NOMO-1 treated with DMSO at 0.1 percent for 48 hours (cell line): Measurements from ENCODE around the gene LINGO3.

Experiments
- DNase-seq: peaks from one replicate; lab custom pipeline; 2025; ENCODE audit not compliant: unreplicated experiment; lab: John Stamatoyannopoulos, UW

Gene LINGO3

GRCh38 chr19:2328401-2329148 is 20.6 kb upstream of the LINGO3 start, which contains the start of the genes LSM7 and SPPL2B:
LSM7 (minus strand) TSS chr19:2328586; CDS start chr19:2328566, 20 bp downstream.
SPPL2B (plus strand) TSS chr19:2328684; CDS start chr19:2328710, 26 bp downstream.
- DNase-seq = peak; percentile 83

GRCh38 chr19:2327773-2328400 is 19.9 kb upstream of the LINGO3 start:
- peak; percentile 87 for DNase-seq

GRCh38 chr19:2326699-2327360 is 18.9 kb upstream of the LINGO3 start:
- DNase-seq = no peak

- DNase-seq = no peak
Measured at GRCh38 chr19:2325281-2326046, 17.5 kb upstream of the LINGO3 start.

GRCh38 chr19:2324220-2324948 is 16.4 kb upstream of the LINGO3 start:
- no peak for DNase-seq

- no peak for DNase-seq
Measured at GRCh38 chr19:2323707-2324106, 15.8 kb upstream of the LINGO3 start.

GRCh38 chr19:2321565-2322283 is 13.8 kb upstream of the LINGO3 start:
- no peak for DNase-seq

- DNase-seq = no peak
Measured at GRCh38 chr19:2320939-2321338, 13.0 kb upstream of the LINGO3 start.

GRCh38 chr19:2320049-2320448 is 12.1 kb upstream of the LINGO3 start:
- DNase-seq = no peak

GRCh38 chr19:2319551-2319950 is 11.6 kb upstream of the LINGO3 start:
- DNase-seq = no peak

- no peak for DNase-seq
Measured at GRCh38 chr19:2318923-2319322, 11.0 kb upstream of the LINGO3 start.

- no peak for DNase-seq
Measured at GRCh38 chr19:2317756-2318155, 9.8 kb upstream of the LINGO3 start.

- DNase-seq = no peak
Measured at GRCh38 chr19:2317300-2317699, 9.3 kb upstream of the LINGO3 start.

GRCh38 chr19:2315818-2316353 is 7.9 kb upstream of the LINGO3 start:
- peak; percentile 96 for DNase-seq

GRCh38 chr19:2315121-2315817 is 7.3 kb upstream of the LINGO3 start:
- no peak for DNase-seq

GRCh38 chr19:2312820-2313501 is 5.0 kb upstream of the LINGO3 start:
- no peak for DNase-seq

- DNase-seq = no peak
Measured at GRCh38 chr19:2311093-2311492, 3.1 kb upstream of the LINGO3 start.

- DNase-seq = no peak
Measured at GRCh38 chr19:2309734-2310362, 1.9 kb upstream of the LINGO3 start.
